MM.1S (cell line): ENCODE results near the gene C1QC.

ENCODE experiments used
- DNase-seq: peaks from one replicate; pipeline ENCODE4 v3.0.0-alpha.2; 2015
- H2AFZ ChIP-seq: fragments of 300-600 bp; sonication (generic); 2 replicates; pipeline ENCODE4 v1.6.0; 2016; ENCODE audit warnings: antibody characterized with exemption, low read length
- H3F3A ChIP-seq: fragments of 300-600 bp; sonication (generic); 2 replicates; pipeline ENCODE4 v1.6.1; 2016; ENCODE audit warnings: mild to moderate bottlenecking, antibody characterized with exemption, low read length, moderate library complexity, mixed read lengths; ENCODE audit not compliant: insufficient read depth
- H3K27ac ChIP-seq: fragments of 300-600 bp; sonication (generic); 2 replicates; pipeline ENCODE4 v1.5.1; 2016; ENCODE audit warnings: mild to moderate bottlenecking, low read length
- H3K27me3 ChIP-seq: fragments of 300-600 bp; sonication (generic); replicated peaks from 2 replicates; pipeline ENCODE4 v1.6.0; 2016; ENCODE audit warnings: low read length; ENCODE audit not compliant: insufficient read depth
- H3K36me3 ChIP-seq: fragments of 300-600 bp; sonication (generic); replicated peaks from 2 replicates; pipeline ENCODE4 v1.6.1; 2016; ENCODE audit warnings: mild to moderate bottlenecking, low read length, mixed read lengths; ENCODE audit not compliant: insufficient read depth
- H3K4me1 ChIP-seq: fragments of 300-600 bp; sonication (generic); 2 replicates; pipeline ENCODE4 v1.6.1; 2016; ENCODE audit warnings: low read length, mixed read lengths
- H3K4me2 ChIP-seq: fragments of 300-600 bp; sonication (generic); 2 replicates; pipeline ENCODE4 v1.6.0; 2016; ENCODE audit warnings: low read depth, low read length
- H3K4me3 ChIP-seq: fragments of 300-600 bp; sonication (generic); 2 replicates; pipeline ENCODE4 v1.5.1; 2016; ENCODE audit warnings: low read length, mixed read lengths
- H3K79me2 ChIP-seq: fragments of 300-600 bp; sonication (generic); 2 replicates; pipeline ENCODE4 v1.6.1; 2016; ENCODE audit warnings: mixed run types, low read length, mixed read lengths
- H3K9ac ChIP-seq: fragments of 300-600 bp; sonication (generic); 2 replicates; pipeline ENCODE4 v1.6.1; 2016; ENCODE audit warnings: low read length, mixed read lengths
- H3K9me2 ChIP-seq: fragments of 300-600 bp; sonication (generic); replicated peaks from 2 replicates; pipeline ENCODE4 v1.6.1; 2016; ENCODE audit warnings: mild to moderate bottlenecking, low read length, mixed read lengths; ENCODE audit not compliant: insufficient read depth
- H3K9me3 ChIP-seq: fragments of 300-600 bp; sonication (generic); replicated peaks from 2 replicates; pipeline ENCODE4 v1.6.1; 2016; ENCODE audit warnings: mild to moderate bottlenecking, low read length, mixed read lengths; ENCODE audit not compliant: insufficient read depth
- H4K20me1 ChIP-seq: fragments of 300-600 bp; sonication (generic); 2 replicates; pipeline ENCODE4 v1.6.1; 2016; ENCODE audit warnings: mild to moderate bottlenecking, low read length, moderate library complexity, mixed read lengths; ENCODE audit not compliant: insufficient read depth
- EZH2 ChIP-seq: fragments of 300-600 bp; sonication (generic); optimal IDR thresholded peaks from 2 replicates; pipeline ENCODE3; 2017; ENCODE audit warnings: low read depth, mild to moderate bottlenecking, antibody characterized with exemption, low read length, mixed read lengths
- EZH2phosphoT487 ChIP-seq: fragments of 300-600 bp; sonication (generic); IDR thresholded peaks from 2 replicates; pipeline ENCODE4 v1.6.1; 2018; ENCODE audit warnings: antibody characterized with exemption, low read length
- TF ChIP-seq, protein P1 (sequence below): fragments of 300-600 bp; sonication (generic); IDR thresholded peaks from 2 replicates; pipeline ENCODE4 v1.5.1; 2016; ENCODE audit warnings: antibody characterized with exemption, low read length, mixed read lengths

C1QC gene

DNA sequence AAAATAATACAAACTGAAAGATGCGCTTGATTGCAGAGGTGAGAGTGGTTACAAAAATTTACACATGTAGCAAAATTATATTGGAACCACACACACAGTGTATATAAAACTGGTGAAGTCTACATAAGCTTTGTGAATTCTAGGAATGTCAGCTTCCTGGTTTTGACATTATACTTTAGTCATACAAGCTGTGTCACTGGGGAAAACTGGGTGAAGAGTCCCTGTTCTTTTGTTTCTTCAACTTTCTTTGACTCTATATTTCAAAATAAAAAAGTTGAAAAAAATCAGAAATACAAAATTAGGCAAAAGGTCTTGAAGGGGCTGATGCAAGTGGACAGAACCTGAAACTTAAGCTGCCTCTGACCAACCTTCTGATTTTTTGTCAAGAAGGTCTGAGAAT, 3.0 kb downstream of the C1QC start:
- DNase-seq: no peak
- H3K27me3 ChIP-seq: peaks cover 83% of the 10 kb centered on the region
- H3K4me3 ChIP-seq: no peak overlapping the region
- H4K20me1 ChIP-seq: no peaks in the 10 kb centered on the region
- no peak overlapping the region for H3K4me2 ChIP-seq
- no peaks in the 10 kb centered on the region for H3K36me3 ChIP-seq
- H3K9ac ChIP-seq: no peak overlapping the region
- no peak overlapping the region for H2AFZ ChIP-seq
- no peaks in the 10 kb centered on the region for H3K9me2 ChIP-seq
- no peaks in the 10 kb centered on the region for H3F3A ChIP-seq
- no peaks in the 10 kb centered on the region for H3K79me2 ChIP-seq
- H3K27ac ChIP-seq: no peak overlapping the region
- no peaks in the 10 kb centered on the region for H3K9me3 ChIP-seq
- TF ChIP-seq, protein P1, sequence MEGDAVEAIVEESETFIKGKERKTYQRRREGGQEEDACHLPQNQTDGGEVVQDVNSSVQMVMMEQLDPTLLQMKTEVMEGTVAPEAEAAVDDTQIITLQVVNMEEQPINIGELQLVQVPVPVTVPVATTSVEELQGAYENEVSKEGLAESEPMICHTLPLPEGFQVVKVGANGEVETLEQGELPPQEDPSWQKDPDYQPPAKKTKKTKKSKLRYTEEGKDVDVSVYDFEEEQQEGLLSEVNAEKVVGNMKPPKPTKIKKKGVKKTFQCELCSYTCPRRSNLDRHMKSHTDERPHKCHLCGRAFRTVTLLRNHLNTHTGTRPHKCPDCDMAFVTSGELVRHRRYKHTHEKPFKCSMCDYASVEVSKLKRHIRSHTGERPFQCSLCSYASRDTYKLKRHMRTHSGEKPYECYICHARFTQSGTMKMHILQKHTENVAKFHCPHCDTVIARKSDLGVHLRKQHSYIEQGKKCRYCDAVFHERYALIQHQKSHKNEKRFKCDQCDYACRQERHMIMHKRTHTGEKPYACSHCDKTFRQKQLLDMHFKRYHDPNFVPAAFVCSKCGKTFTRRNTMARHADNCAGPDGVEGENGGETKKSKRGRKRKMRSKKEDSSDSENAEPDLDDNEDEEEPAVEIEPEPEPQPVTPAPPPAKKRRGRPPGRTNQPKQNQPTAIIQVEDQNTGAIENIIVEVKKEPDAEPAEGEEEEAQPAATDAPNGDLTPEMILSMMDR: no peak
- TF ChIP-seq EZH2phosphoT487 (no peak), EZH2 (no peak)
- H3K4me1 ChIP-seq: no peaks in the 10 kb centered on the region

DNA sequence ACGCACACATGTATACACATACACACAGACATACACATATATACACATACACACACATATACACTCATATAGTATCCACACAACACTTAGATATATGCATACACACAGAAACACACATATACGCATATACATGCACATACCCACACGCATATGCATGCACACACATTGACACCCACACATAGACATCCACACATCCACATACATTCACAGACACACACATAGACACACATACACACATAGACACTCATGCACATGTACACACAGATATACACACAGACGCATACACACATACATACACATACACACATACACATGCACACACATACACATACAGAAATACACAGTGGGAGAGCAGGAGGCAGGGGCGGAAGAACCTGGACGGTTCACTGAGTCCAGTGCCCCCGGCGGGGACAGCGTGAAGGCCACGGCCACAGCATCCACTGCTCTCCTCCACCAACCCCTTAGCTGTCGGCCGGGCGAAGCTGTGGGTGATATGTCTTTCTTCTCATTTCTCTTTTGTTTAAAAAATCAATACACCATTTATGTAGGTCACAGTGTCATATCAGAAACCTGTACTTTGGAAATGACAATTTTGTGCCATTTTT, 6.8 kb downstream of the C1QC start:
- no peaks in the 10 kb centered on the region for H3K4me1 ChIP-seq
- no peak overlapping the region for H3K9ac ChIP-seq
- no peaks in the 10 kb centered on the region for H3F3A ChIP-seq
- no peaks in the 10 kb centered on the region for H3K9me2 ChIP-seq
- H3K36me3 ChIP-seq: no peaks in the 10 kb centered on the region
- no peaks in the 10 kb centered on the region for H4K20me1 ChIP-seq
- TF ChIP-seq, protein P1: no peak
- TF ChIP-seq EZH2 (no peak), EZH2phosphoT487 (no peak)
- no peak overlapping the region for H2AFZ ChIP-seq
- no peak overlapping the region for H3K27ac ChIP-seq
- H3K4me2 ChIP-seq: no peak overlapping the region
- H3K79me2 ChIP-seq: no peaks in the 10 kb centered on the region
- no peaks in the 10 kb centered on the region for H3K9me3 ChIP-seq
- no peak overlapping the region for H3K4me3 ChIP-seq
- no peak for DNase-seq
- H3K27me3 ChIP-seq: peaks cover 98% of the 10 kb centered on the region

DNA sequence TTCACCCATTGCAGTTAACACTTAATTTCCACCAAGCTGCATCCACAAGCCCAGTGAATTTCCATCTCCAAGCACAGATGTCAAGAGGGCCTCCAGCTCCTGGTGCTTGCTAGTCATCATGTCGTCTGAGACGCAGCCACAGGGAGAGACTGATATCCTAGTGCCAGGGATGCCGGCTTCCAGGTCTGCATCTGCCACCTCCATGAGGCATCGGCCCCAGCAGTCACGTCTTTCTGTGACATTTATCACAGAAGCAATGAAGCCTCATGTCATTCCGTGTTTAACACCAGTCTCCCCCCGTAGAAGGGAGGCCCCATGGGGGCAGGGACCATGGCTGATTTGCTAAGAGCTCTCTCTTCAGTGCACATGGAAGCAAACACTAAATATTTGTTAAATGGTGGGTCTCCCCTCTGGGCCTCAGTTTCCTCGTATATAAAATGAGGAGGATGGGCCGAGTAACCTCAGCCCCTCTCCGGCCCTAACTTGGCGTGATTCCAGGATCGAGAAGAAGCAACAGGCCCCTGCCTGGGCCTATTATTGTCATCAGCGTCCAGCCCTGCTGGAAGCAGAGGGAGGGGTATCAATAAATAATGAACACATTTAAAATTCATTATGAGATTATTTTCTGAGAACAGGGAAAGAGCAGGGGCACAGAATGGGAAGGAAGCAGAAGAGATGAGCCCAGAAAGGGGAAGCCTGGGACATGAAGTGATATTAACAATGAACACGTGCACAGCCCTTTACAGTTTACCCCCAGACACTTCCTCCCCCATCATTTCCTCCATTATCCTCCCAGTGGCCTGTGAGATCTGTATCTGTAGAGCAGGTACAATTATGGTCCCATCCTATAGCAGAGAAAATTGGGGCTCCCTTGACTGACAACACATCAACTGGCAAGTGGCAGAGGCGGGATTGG, 8.8 kb downstream of the C1QC start:
- no peaks in the 10 kb centered on the region for H3K9me3 ChIP-seq
- H3K4me2 ChIP-seq: no peak overlapping the region
- no peak for TF ChIP-seq EZH2phosphoT487
- TF ChIP-seq, protein P1: no peak
- no peaks in the 10 kb centered on the region for H3K79me2 ChIP-seq
- H3K27me3 ChIP-seq: peaks cover 98% of the 10 kb centered on the region
- H3K36me3 ChIP-seq: no peaks in the 10 kb centered on the region
- H3F3A ChIP-seq: no peaks in the 10 kb centered on the region
- H3K9me2 ChIP-seq: no peaks in the 10 kb centered on the region
- H2AFZ ChIP-seq: no peak overlapping the region
- no peak overlapping the region for H3K27ac ChIP-seq
- no peaks in the 10 kb centered on the region for H3K4me1 ChIP-seq
- H3K9ac ChIP-seq: no peak overlapping the region
- H4K20me1 ChIP-seq: no peaks in the 10 kb centered on the region
- no peak for DNase-seq
- H3K4me3 ChIP-seq: no peak overlapping the region
